ENCODE results near the gene ASPSCR1.

DNA sequence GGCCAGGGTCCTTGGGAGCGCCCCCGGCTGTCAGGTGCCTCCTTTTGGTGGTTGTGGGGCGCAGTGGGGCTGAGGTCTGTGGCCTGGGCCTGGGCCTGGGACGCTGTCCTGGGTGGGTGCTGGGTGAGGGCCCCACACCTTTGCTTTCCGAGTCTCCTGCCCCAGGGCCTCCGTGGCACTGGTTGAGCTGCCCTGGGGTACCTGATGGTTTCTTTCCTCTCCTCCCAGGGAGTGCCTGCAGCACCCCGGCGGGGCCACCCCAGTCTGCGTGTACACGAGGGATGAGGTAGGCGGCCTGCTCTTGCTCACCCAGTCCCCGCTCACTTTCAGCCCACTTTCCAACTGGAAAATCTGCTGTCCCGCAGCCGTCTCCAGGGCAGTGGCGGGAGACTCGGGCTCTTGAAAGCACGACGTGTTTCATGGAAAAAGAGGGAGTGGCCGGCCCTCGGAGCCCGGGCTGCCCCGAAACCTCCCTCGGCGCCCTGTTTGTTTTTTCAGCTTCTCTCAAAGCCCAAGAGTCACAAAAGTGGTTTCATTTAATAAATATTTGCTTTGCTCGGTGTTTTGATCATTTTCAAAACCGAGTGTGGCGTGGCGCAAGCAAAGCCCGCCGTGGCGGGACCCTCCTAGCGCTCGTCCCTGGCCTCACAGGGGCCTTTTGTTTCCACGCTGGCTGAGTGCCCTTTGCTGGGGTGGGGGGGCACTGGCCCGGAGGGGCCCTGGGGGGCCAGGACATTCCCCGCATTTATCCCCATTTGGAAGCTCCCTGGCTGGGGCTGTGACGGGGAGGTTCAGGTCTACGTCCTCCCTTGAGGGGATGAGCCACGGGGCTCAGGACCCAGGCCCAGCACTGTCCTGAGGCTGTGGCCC is 17.4 kb downstream of the ASPSCR1 start:
- TF ChIP-seq FOSL1 (IDR thresholded peaks at IDR 0.05; ENCODE audit: low read depth) (no peak), SP1 (IDR thresholded peaks at IDR 0.05; ENCODE audit: low read depth) (no peak), YY1 (IDR thresholded peaks at IDR 0.05; ENCODE audit: extremely low read depth, insufficient replicate concordance, low read depth, low read length) (no peak), EGR1 (IDR thresholded peaks at IDR 0.05; ENCODE audit: low read depth) (no peak), POLR2A (IDR thresholded peaks at IDR 0.05; ENCODE audit: borderline replicate concordance, extremely low read depth, insufficient read depth, insufficient read length) (no peak)
- TF ChIP-seq, protein P1, sequence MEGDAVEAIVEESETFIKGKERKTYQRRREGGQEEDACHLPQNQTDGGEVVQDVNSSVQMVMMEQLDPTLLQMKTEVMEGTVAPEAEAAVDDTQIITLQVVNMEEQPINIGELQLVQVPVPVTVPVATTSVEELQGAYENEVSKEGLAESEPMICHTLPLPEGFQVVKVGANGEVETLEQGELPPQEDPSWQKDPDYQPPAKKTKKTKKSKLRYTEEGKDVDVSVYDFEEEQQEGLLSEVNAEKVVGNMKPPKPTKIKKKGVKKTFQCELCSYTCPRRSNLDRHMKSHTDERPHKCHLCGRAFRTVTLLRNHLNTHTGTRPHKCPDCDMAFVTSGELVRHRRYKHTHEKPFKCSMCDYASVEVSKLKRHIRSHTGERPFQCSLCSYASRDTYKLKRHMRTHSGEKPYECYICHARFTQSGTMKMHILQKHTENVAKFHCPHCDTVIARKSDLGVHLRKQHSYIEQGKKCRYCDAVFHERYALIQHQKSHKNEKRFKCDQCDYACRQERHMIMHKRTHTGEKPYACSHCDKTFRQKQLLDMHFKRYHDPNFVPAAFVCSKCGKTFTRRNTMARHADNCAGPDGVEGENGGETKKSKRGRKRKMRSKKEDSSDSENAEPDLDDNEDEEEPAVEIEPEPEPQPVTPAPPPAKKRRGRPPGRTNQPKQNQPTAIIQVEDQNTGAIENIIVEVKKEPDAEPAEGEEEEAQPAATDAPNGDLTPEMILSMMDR (IDR thresholded peaks at IDR 0.05 in 2 of 3, conservative IDR thresholded peaks at IDR 0.05 in 1 of 3; ENCODE audit: borderline replicate concordance in 1 of 3, insufficient read depth in 1 of 3, low read depth in 2 of 3, low read length in 2 of 3): no peak

Measured in HCT116 (cell line).